ENCODE results near the gene PECR. TPM values are rescaled to one million over a fixed set of nuclear protein-coding genes. Genes with fewer than 3 reads are reported as not detected.

The PECR gene
- total RNA-seq, 1 experiment from 2014 or later, result 16.3 TPM

GRCh38 chr2:216002693-216003092 is 78.9 kb downstream of the PECR start:
- Histone ChIP-seq H3K9me2 (ENCODE audit: insufficient read depth) (no peaks in the 10 kb centered on the region), H3K36me3 (ENCODE audit: control insufficient read depth in 1 of 2, insufficient read depth in 2 of 2, low read length in 2 of 2) (no peaks in the 10 kb centered on the region), H3K4me3 (replicated peaks in 1 of 2; ENCODE audit: low read depth in 1 of 2, low read length in 2 of 2) (no peak overlapping the region), H3K9me3 (ENCODE audit: control insufficient read depth in 1 of 2, insufficient read depth in 1 of 2, low read depth in 1 of 2, low read length in 2 of 2) (no peaks in the 10 kb centered on the region), H3K4me1 (ENCODE audit: control insufficient read depth in 1 of 2, insufficient read depth in 2 of 2, low read length in 2 of 2) (peaks cover 0 to 14% of the 10 kb centered on the region in 2 experiments; a peak in 2 of 4 replicates), H3K27me3 (ENCODE audit: insufficient read depth, low read length) (no peaks in the 10 kb centered on the region), H3K9ac (ENCODE audit: low read length) (no peak overlapping the region), H3K4me2 (ENCODE audit: low read length) (no peak overlapping the region), H2AFZ (ENCODE audit: low read depth, low read length, poor library complexity, severe bottlenecking) (no peak overlapping the region), H3K27ac (ENCODE audit: low read depth, low read length) (no peak overlapping the region), H3K79me2 (ENCODE audit: insufficient read depth, low read length) (peaks cover 9% of the 10 kb centered on the region; the same call in 1 of the 2 replicates), H4K20me1 (ENCODE audit: insufficient read depth) (no peaks in the 10 kb centered on the region)
- DNase-seq (ENCODE audit: low read depth, low spot score) (no peak), ATAC-seq (no peak)
- ChIA-PET POLR2A (no interaction called here), CTCF (no interaction called here), RAD21 (ENCODE audit: low non-redundant PET in 1 of 2, low total read pairs in 2 of 2, uncharacterized antibody in 2 of 2, unreplicated experiment in 2 of 2) (no interaction called here)
- TF ChIP-seq ELF1 (IDR thresholded peaks at IDR 0.05; ENCODE audit: borderline replicate concordance, low read depth) (no peak), EZH2 (IDR thresholded peaks at IDR 0.05) (no peak), TCF7L2 (IDR thresholded peaks at IDR 0.05; ENCODE audit: borderline replicate concordance, extremely low read depth, insufficient read depth, insufficient read length) (no peak), FOSL1 (IDR thresholded peaks at IDR 0.05; ENCODE audit: low read depth) (no peak), JUND (IDR thresholded peaks at IDR 0.05) (no peak), ZFX (IDR thresholded peaks at IDR 0.05) (no peak), SIN3A (IDR thresholded peaks at IDR 0.05; ENCODE audit: low read depth) (no peak), CEBPB (IDR thresholded peaks at IDR 0.05; ENCODE audit: low read depth) (no peak), CBX3 (IDR thresholded peaks at IDR 0.05; ENCODE audit: low read depth) (no peak), SRF (IDR thresholded peaks at IDR 0.05; ENCODE audit: low read depth) (no peak), ATF3 (IDR thresholded peaks at IDR 0.05) (no peak), YY1 (IDR thresholded peaks at IDR 0.05; ENCODE audit: extremely low read depth, insufficient replicate concordance, low read depth, low read length) (no peak), ZNF274 (IDR thresholded peaks at IDR 0.05; ENCODE audit: low read depth, low read length) (no peak)
- TF ChIP-seq, protein P1, sequence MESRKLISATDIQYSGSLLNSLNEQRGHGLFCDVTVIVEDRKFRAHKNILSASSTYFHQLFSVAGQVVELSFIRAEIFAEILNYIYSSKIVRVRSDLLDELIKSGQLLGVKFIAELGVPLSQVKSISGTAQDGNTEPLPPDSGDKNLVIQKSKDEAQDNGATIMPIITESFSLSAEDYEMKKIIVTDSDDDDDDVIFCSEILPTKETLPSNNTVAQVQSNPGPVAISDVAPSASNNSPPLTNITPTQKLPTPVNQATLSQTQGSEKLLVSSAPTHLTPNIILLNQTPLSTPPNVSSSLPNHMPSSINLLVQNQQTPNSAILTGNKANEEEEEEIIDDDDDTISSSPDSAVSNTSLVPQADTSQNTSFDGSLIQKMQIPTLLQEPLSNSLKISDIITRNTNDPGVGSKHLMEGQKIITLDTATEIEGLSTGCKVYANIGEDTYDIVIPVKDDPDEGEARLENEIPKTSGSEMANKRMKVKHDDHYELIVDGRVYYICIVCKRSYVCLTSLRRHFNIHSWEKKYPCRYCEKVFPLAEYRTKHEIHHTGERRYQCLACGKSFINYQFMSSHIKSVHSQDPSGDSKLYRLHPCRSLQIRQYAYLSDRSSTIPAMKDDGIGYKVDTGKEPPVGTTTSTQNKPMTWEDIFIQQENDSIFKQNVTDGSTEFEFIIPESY (IDR thresholded peaks at IDR 0.05; ENCODE audit: extremely low read depth, insufficient replicate concordance, low read length), result no peak
- BruUV-seq (replicated peaks), result no TSS peak
- intact Hi-C loops (cut with micrococcal nuclease), result no loop called here
